HT-29 (cell line): ENCODE results near the gene PRKN. TPM values are rescaled to one million over a fixed set of nuclear protein-coding genes. Genes with fewer than 3 reads are reported as not detected.

Experiments
- DNase-seq: peaks from one replicate; pipeline ENCODE4 v3.0.0-alpha.2; 2015; ENCODE audit warnings: low spot score
- total RNA-seq: library from RNA; depleted of rRNA; stranded (reverse); fragments of >200 nt; shearing (Covaris generic); gene quantifications from 2 replicates; pipeline ENCODE4 v1.2.3, GENCODE V29; 2014

PRKN gene
- total RNA-seq, 1 experiment from 2014 or later: 3.4 TPM

GRCh38 chr6:162187168-162187935, 540.2 kb downstream of the PRKN start:
- DNase-seq: no peak

DNA sequence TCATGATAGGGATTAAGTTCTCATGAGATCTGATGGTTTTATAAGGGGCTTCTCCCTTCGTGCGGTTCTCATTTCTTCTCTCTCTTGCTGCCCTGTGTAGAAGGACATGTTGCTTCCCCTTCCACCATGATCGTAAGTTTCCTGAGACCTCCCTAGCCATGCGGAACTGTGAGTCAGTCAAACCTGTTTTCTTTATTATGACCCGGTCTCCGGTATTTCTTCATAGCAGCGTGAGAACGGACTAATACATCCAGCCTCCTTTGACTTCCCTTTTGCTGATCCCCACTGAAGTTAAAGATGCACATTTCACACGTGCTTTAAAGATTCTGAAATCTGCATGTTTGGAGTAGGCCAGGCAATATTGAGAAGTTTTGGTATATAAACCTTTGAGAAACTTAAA, 543.1 kb downstream of the PRKN start:
- no peak for DNase-seq

- DNase-seq: peak; percentile 8
Measured at GRCh38 chr6:162181741-162182401, 545.7 kb downstream of the PRKN start.

- DNase-seq: no peak
Measured at GRCh38 chr6:162181111-162181510, 546.5 kb downstream of the PRKN start.

- DNase-seq: no peak
Measured at GRCh38 chr6:162179196-162179951, 548.2 kb downstream of the PRKN start.

DNA sequence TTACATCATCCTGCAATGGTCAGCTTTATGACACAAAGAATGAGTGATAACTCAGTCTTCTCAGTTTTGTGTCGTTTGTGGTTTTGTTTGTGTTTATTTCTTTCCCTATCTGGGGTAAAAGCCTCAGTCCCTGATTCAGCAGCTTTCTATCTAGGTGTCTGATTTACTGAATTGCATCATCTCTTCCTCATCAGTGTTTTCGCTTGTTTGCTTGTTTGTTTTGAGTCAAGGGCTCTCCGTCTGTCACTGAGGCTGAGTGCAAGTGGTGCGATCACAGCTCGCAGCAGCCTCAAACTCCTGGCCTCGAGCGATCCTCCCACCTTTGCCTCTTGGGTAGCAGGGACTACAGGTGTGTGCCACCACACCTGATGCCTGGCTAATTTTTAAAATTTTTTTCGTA, 548.9 kb downstream of the PRKN start:
- no peak for DNase-seq

- DNase-seq: no peak
Measured at GRCh38 chr6:162178266-162178665, 549.3 kb downstream of the PRKN start.

- peak; percentile 16 for DNase-seq
Measured at GRCh38 chr6:162177746-162178145, 549.8 kb downstream of the PRKN start.

GRCh38 chr6:162173466-162173865, 554.1 kb downstream of the PRKN start:
- no peak for DNase-seq

- no peak for DNase-seq
Measured at GRCh38 chr6:162165479-162165878, 562.1 kb downstream of the PRKN start.

DNA sequence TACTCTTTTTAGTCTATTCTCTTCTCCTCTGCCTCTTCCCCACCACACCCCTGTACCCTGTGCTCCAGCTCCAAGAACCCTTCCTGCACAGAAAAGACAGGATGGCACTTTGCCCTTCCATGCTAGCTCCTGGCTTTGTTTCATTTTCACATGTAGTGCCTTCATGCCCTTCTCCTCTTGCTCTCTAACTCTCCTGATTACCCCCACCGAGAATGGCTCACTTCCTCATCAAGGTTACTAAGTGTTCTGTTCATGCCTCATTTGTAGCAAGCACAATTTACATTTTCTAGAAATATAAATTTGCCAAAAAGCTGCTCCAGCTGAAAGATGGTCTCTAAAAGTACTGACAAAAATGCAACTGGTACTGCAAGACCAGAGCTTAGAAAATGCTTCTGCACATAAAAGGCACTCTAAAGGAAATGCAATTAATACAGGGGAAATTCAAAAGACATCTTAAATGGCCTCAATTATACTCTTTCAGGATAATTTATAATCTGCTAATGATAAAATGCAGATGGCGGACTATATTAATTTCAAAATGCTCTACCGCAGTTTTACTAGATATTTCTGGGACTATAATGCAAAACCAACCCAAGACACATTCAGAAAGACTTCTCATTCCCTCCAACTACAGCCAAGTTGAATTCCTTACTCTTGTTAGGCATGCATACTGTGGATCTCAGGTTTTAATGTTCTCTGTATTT, 570.2 kb downstream of the PRKN start:
- DNase-seq: no peak

DNA sequence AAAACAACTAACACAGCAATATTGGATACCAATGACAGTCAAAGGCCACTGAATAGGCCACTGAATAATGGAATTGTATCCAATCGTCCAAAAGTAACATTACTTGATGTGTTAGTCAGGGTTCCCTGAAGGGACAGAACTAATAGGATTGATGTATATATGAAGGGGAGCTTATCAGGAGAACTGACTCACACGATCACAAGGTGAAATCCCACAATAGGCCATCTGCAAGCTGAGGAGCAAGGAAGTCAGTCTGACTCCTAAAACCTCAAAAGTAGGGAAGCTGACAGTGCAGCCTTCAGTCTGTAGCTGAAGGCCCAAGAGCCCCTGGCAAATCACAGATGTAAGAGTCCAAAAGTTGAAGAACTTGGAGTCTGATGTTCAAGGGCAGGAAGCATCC, 571.4 kb downstream of the PRKN start:
- DNase-seq: no peak

- DNase-seq: no peak
Measured at GRCh38 chr6:162154930-162155329, 572.6 kb downstream of the PRKN start.

- no peak for DNase-seq
Measured at GRCh38 chr6:162154001-162154400, 573.6 kb downstream of the PRKN start.

DNA sequence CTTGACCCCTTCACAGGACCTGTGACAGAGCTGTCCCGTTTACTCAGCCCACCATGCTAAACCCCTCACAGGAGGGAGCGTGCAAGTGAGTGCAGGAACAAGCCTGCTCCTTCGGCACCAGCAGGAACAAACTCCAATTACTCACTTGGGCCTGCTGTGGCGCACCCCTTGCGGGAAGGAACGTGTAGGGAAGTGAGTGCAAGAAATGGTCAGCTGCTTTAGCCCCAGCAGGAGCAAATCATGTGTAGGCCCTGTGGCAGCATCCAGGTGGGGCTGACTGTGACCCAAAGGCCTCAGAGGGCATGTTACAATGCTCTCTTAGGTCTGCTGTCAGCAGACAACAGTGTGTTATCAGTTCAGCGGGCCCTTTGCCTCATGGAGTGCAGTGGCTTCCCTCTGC, 574.4 kb downstream of the PRKN start:
- DNase-seq: no peak

GRCh38 chr6:162151021-162151665, 576.4 kb downstream of the PRKN start:
- DNase-seq: no peak

DNA sequence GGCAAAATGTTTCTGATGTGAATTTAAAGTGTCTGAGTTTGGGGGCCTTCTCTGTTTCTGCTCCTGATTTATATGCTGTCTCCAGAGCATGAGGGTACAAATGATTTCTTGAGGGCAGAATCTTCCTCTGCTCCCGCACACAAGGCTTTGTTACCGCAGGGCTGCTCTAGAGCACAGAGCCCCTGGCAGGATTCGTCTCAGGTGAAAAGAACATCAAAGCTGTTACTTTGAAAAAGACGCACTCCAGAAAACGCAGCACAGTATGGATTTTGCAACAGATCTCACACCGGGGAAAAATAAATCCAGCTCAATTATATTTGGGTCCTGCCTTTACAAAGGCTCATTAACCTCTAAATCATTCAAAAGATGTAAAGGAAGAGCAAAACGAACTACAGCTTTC, 577.3 kb downstream of the PRKN start:
- no peak for DNase-seq

DNA sequence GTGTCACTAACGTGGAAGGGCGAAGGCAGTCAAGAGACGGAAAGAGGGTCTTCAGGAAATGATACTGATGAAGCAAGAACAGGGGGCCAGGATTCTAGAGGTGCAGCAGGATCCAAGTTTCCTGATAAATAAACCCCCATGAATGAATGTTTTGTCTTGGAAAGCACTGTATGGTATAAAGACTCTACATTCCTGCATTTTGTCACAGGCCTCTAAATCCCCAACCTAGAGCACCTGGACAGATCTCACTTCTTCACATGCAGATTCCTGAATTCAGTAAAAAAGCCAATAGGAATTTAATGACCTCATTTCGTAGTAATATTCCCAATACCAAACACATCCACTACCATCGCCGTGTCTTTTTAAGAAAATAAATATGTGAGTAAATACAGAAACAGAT, 577.8 kb downstream of the PRKN start:
- DNase-seq: no peak

DNA sequence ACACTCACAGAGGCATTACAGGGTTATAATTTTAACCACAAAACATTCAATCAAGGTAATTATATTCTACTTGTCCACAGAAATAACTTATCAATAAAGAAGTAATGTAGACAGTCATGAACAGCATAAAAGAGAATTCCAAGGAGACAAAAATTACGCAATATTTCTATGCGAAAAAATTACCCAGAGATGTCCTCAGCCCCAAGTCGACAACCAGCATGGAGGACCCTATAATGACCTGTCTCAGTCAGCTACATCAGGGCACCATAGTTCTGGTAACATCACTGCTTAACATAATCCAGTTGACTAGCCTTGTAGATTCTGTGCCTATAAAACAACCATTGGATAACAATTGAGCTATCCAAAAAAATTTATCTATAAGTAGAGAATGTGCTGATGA, 579.8 kb downstream of the PRKN start:
- DNase-seq: no peak

GRCh38 chr6:162147281-162147680, 580.3 kb downstream of the PRKN start:
- no peak for DNase-seq

- DNase-seq: no peak
Measured at GRCh38 chr6:162140251-162140852, 587.2 kb downstream of the PRKN start.
